H9 (cell line): ENCODE measurements around the gene GATA2. TPM values are rescaled to one million over a fixed set of nuclear protein-coding genes. Genes with fewer than 3 reads are reported as not detected.

Experiments used
- DNase-seq: peaks from one replicate; pipeline ENCODE4 v3.0.0-alpha.2; 2017
- H2AFZ ChIP-seq: one replicate; pipeline ENCODE4 v1.6.1; 2013; ENCODE audit warnings: mild to moderate bottlenecking, low read length, control low read depth, moderate library complexity
- H2AK5ac ChIP-seq: 2 replicates; pipeline ENCODE4 v1.6.1; 2013; ENCODE audit warnings: low read length, control low read depth, mixed read lengths; ENCODE audit not compliant: insufficient read length
- H2BK120ac ChIP-seq: one replicate; pipeline ENCODE4 v1.6.1; 2013; ENCODE audit warnings: low read depth, mild to moderate bottlenecking, low read length, control low read depth, inconsistent platforms; ENCODE audit not compliant: poor library complexity, severe bottlenecking
- H2BK12ac ChIP-seq: 2 replicates; pipeline ENCODE4 v1.6.1; 2013; ENCODE audit warnings: low read length, control low read depth, mixed read lengths, low read depth; ENCODE audit not compliant: insufficient read length
- H2BK15ac ChIP-seq: 2 replicates; pipeline ENCODE4 v1.6.1; 2013; ENCODE audit warnings: low read depth, low read length, control low read depth
- H2BK20ac ChIP-seq: one replicate; pipeline ENCODE4 v1.6.1; 2013; ENCODE audit warnings: low read depth, mild to moderate bottlenecking, low read length, control low read depth, inconsistent platforms; ENCODE audit not compliant: poor library complexity, severe bottlenecking
- H2BK5ac ChIP-seq: 2 replicates; pipeline ENCODE4 v1.6.1; 2013; ENCODE audit warnings: low read length, control low read depth, mixed read lengths; ENCODE audit not compliant: insufficient read length
- H3K14ac ChIP-seq: 2 replicates; pipeline ENCODE4 v1.6.1; 2013; ENCODE audit warnings: low read length, control low read depth; ENCODE audit not compliant: insufficient read depth
- H3K18ac ChIP-seq: 2 replicates; pipeline ENCODE4 v1.6.1; 2013; ENCODE audit warnings: low read depth, mild to moderate bottlenecking, mixed read lengths, low read length, control low read depth; ENCODE audit not compliant: insufficient read length
- H3K23ac ChIP-seq: 2 replicates; pipeline ENCODE4 v1.6.1; 2013; ENCODE audit warnings: low read length, control low read depth, mixed read lengths, low read depth; ENCODE audit not compliant: insufficient read length
- H3K23me2 ChIP-seq: 2 replicates; pipeline ENCODE4 v1.6.1; 2013; ENCODE audit warnings: low read depth, mild to moderate bottlenecking, mixed read lengths, low read length, control low read depth; ENCODE audit not compliant: insufficient read length, poor library complexity, severe bottlenecking
- H3K27ac ChIP-seq: 2 replicates; pipeline ENCODE4 v1.5.1; 2013; ENCODE audit warnings: low read length, control low read depth, mixed read lengths, low read depth; ENCODE audit not compliant: insufficient read length
- H3K27me3 ChIP-seq: 2 replicates; pipeline ENCODE4 v1.6.1; 2013; ENCODE audit warnings: low read length, control low read depth, inconsistent platforms; ENCODE audit not compliant: insufficient read depth
- H3K4ac ChIP-seq: 2 replicates; pipeline ENCODE4 v1.6.1; 2013; ENCODE audit warnings: low read depth, mild to moderate bottlenecking, control low read depth, inconsistent platforms, low read length, moderate library complexity
- H3K4me1 ChIP-seq: 2 replicates; pipeline ENCODE4 v1.6.1; 2013; ENCODE audit warnings: low read length, control low read depth, inconsistent platforms; ENCODE audit not compliant: insufficient read depth
- H3K4me2 ChIP-seq: 2 replicates; pipeline ENCODE4 v1.6.1; 2013; ENCODE audit warnings: low read length, control low read depth, mixed read lengths; ENCODE audit not compliant: insufficient read length, insufficient read depth
- H3K56ac ChIP-seq: 2 replicates; pipeline ENCODE4 v1.6.1; 2013; ENCODE audit warnings: low read depth, mild to moderate bottlenecking, mixed read lengths, low read length, control low read depth; ENCODE audit not compliant: insufficient read length
- H3K79me1 ChIP-seq: 2 replicates; pipeline ENCODE4 v1.6.1; 2013; ENCODE audit warnings: low read depth, mild to moderate bottlenecking, moderate library complexity, low read length, control low read depth, inconsistent platforms; ENCODE audit not compliant: insufficient read depth, poor library complexity, severe bottlenecking
- H3K79me2 ChIP-seq: 2 replicates; pipeline ENCODE4 v1.6.1; 2013; ENCODE audit warnings: low read length, control low read depth, inconsistent platforms; ENCODE audit not compliant: insufficient read depth
- H3K9ac ChIP-seq: 2 replicates; pipeline ENCODE4 v1.6.1; 2013; ENCODE audit warnings: low read length, control low read depth, mixed read lengths; ENCODE audit not compliant: insufficient read length; ENCODE audit errors: extremely low read depth
- H3K9me3 ChIP-seq: one replicate; pipeline ENCODE4 v1.6.1; 2013; ENCODE audit warnings: low read depth, low read length, inconsistent platforms; ENCODE audit not compliant: control insufficient read depth
- H3T11ph ChIP-seq: one replicate; pipeline ENCODE4 v1.6.1; 2013; ENCODE audit warnings: mild to moderate bottlenecking, low read length, control low read depth, inconsistent platforms
- H4K20me1 ChIP-seq: one replicate; pipeline ENCODE4 v1.6.1; 2013; ENCODE audit not compliant: control insufficient read depth, insufficient read length, insufficient read depth
- H4K5ac ChIP-seq: 2 replicates; pipeline ENCODE4 v1.6.1; 2013; ENCODE audit warnings: low read depth, mild to moderate bottlenecking, mixed read lengths, low read length, control low read depth; ENCODE audit not compliant: insufficient read length
- H4K8ac ChIP-seq: replicated peaks from 2 replicates; pipeline ENCODE4 v1.6.1; 2013; ENCODE audit warnings: low read length, control low read depth, mixed read lengths, low read depth; ENCODE audit not compliant: insufficient read length
- H4K91ac ChIP-seq: 2 replicates; pipeline ENCODE4 v1.6.1; 2013; ENCODE audit warnings: low read depth, mild to moderate bottlenecking, moderate library complexity, mixed read lengths, low read length, control low read depth; ENCODE audit not compliant: insufficient read length
- H3K27ac Mint-ChIP-seq, 3 experiments: 2 replicates in 2 of 3; 3 replicates in 1 of 3; pipeline ENCODE4 v1.8.0; 2020 to 2021; ENCODE audit warnings: mixed read lengths in 3 of 3, mild to moderate bottlenecking in 1 of 3, moderate library complexity in 1 of 3
- H3K27me3 Mint-ChIP-seq: 2 replicates; pipeline ENCODE4 v1.8.0; 2021; ENCODE audit warnings: low read depth, mild to moderate bottlenecking, moderate library complexity, mixed read lengths
- H3K36me3 Mint-ChIP-seq, 3 experiments: 2 replicates in 2 of 3; 3 replicates in 1 of 3; pipeline ENCODE4 v1.8.0; 2020 to 2021; ENCODE audit warnings: low read depth in 3 of 3, mixed read lengths in 3 of 3; ENCODE audit not compliant: insufficient read depth in 1 of 3
- H3K4me1 Mint-ChIP-seq, 2 experiments: 2 replicates each; pipeline ENCODE4 v1.8.0; 2020; ENCODE audit warnings: mixed read lengths in 2 of 2
- H3K4me3 Mint-ChIP-seq, 2 experiments: 2 replicates in 1 of 2; 3 replicates in 1 of 2; pipeline ENCODE4 v1.8.0; 2020 to 2021; ENCODE audit warnings: mild to moderate bottlenecking in 2 of 2, mixed read lengths in 2 of 2, moderate library complexity in 1 of 2
- H3K9me3 Mint-ChIP-seq, 2 experiments: 2 replicates in 1 of 2; 3 replicates in 1 of 2; pipeline ENCODE4 v1.8.0; 2020; ENCODE audit warnings: mild to moderate bottlenecking in 2 of 2, mixed read lengths in 2 of 2, moderate library complexity in 1 of 2
- WGBS: extraction: QIAGEN DNeasy Blood & Tissue Kit; methylation state at CpG from one replicate; pipeline ENCODE4 v1.1.7; 2013; ENCODE audit warnings: missing lambda C conversion rate, low lambda C conversion rate, mixed read lengths; ENCODE audit not compliant: insufficient read length; ENCODE audit errors: extremely low coverage; 5-methylcytosine and 5-hydroxymethylcytosine counted together
- total RNA-seq: library from RNA; stranded (reverse); gene quantifications from 2 replicates; pipeline ENCODE4 v1.2.1, GENCODE V29; 2021
- TF ChIP-seq, protein P1 (sequence below): fragments of 200-600 bp; sonication (generic); conservative IDR thresholded peaks from 3 replicates; pipeline ENCODE4 v1.8.0; 2021; ENCODE audit warnings: antibody characterized with exemption, mild to moderate bottlenecking

Gene GATA2
- total RNA-seq, 1 experiment from 2014 or later = 1.9 TPM

GRCh38 chr3:128503751-128504532 is 10.9 kb upstream of the GATA2 start:
- peaks cover 6 to 9% of the 10 kb centered on the region in 2 experiments; a peak in 3 of 4 replicates for H3K4me1 Mint-ChIP-seq
- Histone ChIP-seq H3K27me3 (no peaks in the 10 kb centered on the region; the same call in 1 of the 2 replicates), H4K5ac (no peak overlapping the region), H4K8ac (no peak overlapping the region), H3K23ac (no peak overlapping the region), H2BK5ac (no peak overlapping the region), H3K79me1 (no peaks in the 10 kb centered on the region), H3K4me1 (no peaks in the 10 kb centered on the region), H3K18ac (no peak overlapping the region), H3K27ac (no peak overlapping the region), H2BK15ac (no peak overlapping the region), H3K9me3 (no peaks in the 10 kb centered on the region), H3K9ac (no peak overlapping the region), H4K20me1 (no peaks in the 10 kb centered on the region), H3T11ph (no peak overlapping the region), H3K14ac (no peak overlapping the region), H2BK12ac (no peak overlapping the region), H3K23me2 (no peaks in the 10 kb centered on the region), H3K4ac (no peak overlapping the region), H4K91ac (no peak overlapping the region), H2AFZ (no peak overlapping the region), H2BK120ac (no peak overlapping the region), H2AK5ac (no peak overlapping the region), H2BK20ac (no peak overlapping the region), H3K4me2 (no peak overlapping the region), H3K56ac (no peak overlapping the region), H3K79me2 (no peaks in the 10 kb centered on the region)
- H3K9me3 Mint-ChIP-seq = no peaks in the 10 kb centered on the region
- no peak overlapping the region; a peak in 1 of 7 replicates for H3K27ac Mint-ChIP-seq
- TF ChIP-seq, protein P1, sequence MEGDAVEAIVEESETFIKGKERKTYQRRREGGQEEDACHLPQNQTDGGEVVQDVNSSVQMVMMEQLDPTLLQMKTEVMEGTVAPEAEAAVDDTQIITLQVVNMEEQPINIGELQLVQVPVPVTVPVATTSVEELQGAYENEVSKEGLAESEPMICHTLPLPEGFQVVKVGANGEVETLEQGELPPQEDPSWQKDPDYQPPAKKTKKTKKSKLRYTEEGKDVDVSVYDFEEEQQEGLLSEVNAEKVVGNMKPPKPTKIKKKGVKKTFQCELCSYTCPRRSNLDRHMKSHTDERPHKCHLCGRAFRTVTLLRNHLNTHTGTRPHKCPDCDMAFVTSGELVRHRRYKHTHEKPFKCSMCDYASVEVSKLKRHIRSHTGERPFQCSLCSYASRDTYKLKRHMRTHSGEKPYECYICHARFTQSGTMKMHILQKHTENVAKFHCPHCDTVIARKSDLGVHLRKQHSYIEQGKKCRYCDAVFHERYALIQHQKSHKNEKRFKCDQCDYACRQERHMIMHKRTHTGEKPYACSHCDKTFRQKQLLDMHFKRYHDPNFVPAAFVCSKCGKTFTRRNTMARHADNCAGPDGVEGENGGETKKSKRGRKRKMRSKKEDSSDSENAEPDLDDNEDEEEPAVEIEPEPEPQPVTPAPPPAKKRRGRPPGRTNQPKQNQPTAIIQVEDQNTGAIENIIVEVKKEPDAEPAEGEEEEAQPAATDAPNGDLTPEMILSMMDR = no peak
- no peaks in the 10 kb centered on the region for H3K36me3 Mint-ChIP-seq
- H3K27me3 Mint-ChIP-seq = peaks cover 54% of the 10 kb centered on the region
- WGBS = no CpG with 5 or more reads among the region's 10 CpGs
- no peak overlapping the region for H3K4me3 Mint-ChIP-seq
- peak; percentile 17 for DNase-seq
